C4-2B (cell line): ENCODE results near the gene TAS2R5.
"Not testable (repeated sequence)": the region's sequence is repeated elsewhere in the genome, so short reads cannot be mapped to it uniquely, and the experiment has no call there.

Experiments
- ZFX ChIP-seq: fragments of 450-650 bp; IDR thresholded peaks from 2 replicates; pipeline ENCODE4 v1.6.1; 2017
- TF ChIP-seq, protein P1 (sequence below): fragments of 450-650 bp; conservative IDR thresholded peaks from 2 replicates; pipeline ENCODE4 v1.5.1; 2017; ENCODE audit warnings: mild to moderate bottlenecking

GRCh38 chr7:141822432-141822831 lies 32.4 kb downstream of the TAS2R5 start:
- TF ChIP-seq, protein P1, sequence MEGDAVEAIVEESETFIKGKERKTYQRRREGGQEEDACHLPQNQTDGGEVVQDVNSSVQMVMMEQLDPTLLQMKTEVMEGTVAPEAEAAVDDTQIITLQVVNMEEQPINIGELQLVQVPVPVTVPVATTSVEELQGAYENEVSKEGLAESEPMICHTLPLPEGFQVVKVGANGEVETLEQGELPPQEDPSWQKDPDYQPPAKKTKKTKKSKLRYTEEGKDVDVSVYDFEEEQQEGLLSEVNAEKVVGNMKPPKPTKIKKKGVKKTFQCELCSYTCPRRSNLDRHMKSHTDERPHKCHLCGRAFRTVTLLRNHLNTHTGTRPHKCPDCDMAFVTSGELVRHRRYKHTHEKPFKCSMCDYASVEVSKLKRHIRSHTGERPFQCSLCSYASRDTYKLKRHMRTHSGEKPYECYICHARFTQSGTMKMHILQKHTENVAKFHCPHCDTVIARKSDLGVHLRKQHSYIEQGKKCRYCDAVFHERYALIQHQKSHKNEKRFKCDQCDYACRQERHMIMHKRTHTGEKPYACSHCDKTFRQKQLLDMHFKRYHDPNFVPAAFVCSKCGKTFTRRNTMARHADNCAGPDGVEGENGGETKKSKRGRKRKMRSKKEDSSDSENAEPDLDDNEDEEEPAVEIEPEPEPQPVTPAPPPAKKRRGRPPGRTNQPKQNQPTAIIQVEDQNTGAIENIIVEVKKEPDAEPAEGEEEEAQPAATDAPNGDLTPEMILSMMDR = not testable (repeated sequence)
- TF ChIP-seq ZFX = not testable (repeated sequence)
